22Rv1 (cell line): ENCODE measurements around the gene OOSP4B.
"Not testable (repeated sequence)": the region's sequence is repeated elsewhere in the genome, so short reads cannot be mapped to it uniquely, and the experiment has no call there.

Experiments used
- H3K27ac ChIP-seq: fragments of 450-650 bp; 2 replicates; pipeline ENCODE4 v1.5.1; 2017
- CTCF ChIP-seq: fragments of 450-650 bp; IDR thresholded peaks from 2 replicates; pipeline ENCODE4 v1.5.1; 2017; ENCODE audit warnings: mild to moderate bottlenecking
- ZFX ChIP-seq: fragments of 450-650 bp; IDR thresholded peaks from 2 replicates; pipeline ENCODE4 v1.6.1; 2017; ENCODE audit warnings: antibody characterized with exemption, borderline replicate concordance

The OOSP4B gene

DNA sequence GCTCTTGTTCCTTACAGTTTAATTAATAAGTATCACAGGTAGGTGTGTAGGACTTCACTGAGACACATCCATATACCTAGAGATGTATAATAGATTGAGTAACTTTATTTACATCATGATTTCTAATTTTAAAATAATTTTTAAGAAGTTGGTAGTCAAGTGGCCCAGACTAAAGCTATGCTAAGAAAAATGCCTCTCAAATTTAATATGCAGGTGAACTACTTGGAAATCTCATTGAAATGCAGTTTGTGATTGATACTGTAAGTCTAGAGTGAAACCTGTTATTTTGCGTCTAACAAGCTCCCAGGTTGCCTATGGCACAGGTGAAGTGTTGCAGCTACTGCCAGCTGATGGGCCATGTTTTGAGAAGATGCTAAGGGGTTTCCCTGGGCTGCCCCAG is at the start of gene OOSP4B:
Gene OOSP4B, plus strand, starts transcription at position 301 of the 400 bp plus-strand sequence.
- TF ChIP-seq CTCF (no peak), ZFX (no peak)
- H3K27ac ChIP-seq: no peak within 1 kb of the TSS

DNA sequence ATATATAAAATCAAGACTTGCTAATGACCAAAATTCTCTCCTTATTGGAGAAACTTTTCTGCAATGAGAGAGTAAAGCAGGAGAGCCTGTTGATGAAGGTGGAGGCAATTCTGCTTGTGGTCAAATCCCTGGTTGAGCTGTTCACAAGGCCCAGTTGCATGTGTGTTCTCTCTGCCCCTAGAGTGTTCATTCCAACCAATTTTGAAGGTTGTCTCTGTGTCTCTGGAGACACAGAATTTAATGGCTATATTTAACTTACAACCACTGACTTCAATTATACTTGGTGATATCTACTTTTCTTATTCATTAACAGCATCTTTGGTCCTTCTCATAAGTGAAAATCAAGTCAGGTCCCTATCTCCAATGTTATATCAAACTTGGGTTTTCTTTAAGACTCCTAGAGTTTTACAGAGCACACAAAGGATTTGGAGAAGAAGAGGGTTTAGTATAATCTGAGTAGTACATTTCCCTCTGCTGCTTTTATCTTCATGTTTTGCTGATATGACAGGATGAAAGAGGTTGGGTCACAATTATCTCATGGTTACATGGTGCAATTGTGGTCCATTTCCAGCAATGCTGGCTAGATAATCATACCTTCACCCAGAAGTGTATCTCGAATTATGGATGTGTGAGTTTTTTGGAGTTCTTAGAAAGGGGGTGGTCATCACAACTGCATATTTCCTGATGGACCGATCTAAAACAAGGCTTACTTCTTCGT is 49.1 kb upstream of the OOSP4B start:
- no peak overlapping the region for H3K27ac ChIP-seq
- TF ChIP-seq CTCF: no peak
- no peak for TF ChIP-seq ZFX

DNA sequence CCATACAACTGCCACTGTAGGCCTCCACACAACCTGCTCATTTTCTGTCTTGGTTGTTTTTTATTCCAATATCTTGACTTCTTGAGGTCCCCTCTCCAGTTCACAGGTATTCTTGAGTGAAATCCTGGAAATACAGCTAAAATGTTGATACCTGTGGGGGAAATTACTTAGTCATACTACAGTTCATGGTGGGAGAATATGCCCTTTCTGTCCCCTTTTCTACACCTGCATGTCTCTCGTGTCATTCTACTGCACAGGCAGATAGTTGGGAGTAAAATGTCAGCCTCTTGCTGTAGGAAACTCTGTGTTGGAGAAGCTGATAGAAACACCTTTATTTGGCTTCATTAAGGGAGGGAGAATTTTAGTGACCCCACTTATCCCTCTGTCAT is 48.6 kb upstream of the OOSP4B start:
- H3K27ac ChIP-seq: no peak overlapping the region
- no peak for TF ChIP-seq CTCF
- no peak for TF ChIP-seq ZFX

DNA sequence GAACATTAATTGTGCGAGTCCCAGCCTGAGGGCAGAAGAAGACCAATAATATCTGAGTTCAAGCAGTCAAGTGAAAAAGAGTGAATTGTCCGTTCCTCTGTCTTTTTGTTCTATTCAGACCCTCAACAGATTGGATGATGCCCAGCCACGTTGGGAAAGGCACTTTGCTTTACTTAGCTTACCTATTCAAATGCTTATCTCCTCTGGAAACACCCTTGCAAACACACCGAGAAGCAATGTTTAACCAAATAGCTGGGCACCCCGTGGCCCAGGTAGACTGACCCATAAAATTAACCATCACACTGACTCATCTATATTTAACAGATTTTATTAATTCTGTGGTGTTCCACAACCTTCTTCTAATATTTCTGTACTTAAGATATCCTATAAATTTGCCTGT is 43.9 kb upstream of the OOSP4B start:
- TF ChIP-seq CTCF (no peak), ZFX (no peak)
- H3K27ac ChIP-seq: no peak overlapping the region

DNA sequence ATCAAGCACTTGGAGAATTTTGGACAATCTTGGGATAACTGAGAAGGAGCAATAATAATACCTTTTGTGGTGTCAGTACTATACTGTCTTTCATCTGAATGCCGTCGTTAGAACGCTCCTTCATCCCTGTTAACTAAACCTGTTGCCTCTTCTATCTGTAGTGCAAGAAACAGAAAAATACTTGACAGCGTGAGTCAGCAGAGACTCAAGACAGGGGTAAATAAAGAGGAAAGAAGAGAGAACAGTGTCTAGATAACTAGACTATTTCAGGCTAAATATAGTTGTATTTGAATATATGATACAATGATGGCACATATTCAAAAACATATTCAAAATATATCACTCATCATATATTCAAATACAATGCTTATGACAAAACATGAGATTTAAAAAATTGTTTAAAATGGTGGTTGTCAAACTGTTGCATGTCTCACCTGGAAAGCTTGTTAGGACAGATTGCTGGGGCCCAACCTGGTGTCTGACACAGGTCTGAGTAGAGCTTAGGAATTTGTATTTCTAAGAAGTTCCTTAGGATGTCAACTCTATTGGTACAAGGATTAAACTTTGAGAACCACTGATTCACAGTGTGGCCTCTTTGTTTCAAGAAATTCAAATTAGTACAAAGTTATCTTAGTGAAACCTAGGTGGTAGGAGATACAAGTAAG is 35.7 kb upstream of the OOSP4B start:
- H3K27ac ChIP-seq: no peak overlapping the region
- no peak for TF ChIP-seq ZFX
- TF ChIP-seq CTCF: no peak

DNA sequence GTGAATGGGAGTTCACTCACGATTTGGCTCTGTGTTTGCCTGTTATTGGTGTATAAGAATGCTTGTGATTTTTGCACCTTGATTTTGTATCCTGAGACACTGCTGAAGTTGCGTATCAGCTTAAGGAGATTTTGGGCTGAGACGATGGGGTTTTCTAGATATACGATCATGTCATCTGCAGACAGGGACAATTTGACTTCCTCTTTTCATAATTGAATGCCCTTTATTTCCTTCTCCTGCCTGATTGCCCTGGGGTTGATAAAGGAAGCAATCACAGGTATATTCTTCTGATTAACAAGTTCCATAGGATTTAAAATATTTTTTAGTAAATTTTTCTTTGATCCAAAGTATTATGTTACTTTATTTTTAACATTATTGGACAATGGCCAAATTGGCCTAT is 34.9 kb upstream of the OOSP4B start:
- H3K27ac ChIP-seq: not testable (repeated sequence)

DNA sequence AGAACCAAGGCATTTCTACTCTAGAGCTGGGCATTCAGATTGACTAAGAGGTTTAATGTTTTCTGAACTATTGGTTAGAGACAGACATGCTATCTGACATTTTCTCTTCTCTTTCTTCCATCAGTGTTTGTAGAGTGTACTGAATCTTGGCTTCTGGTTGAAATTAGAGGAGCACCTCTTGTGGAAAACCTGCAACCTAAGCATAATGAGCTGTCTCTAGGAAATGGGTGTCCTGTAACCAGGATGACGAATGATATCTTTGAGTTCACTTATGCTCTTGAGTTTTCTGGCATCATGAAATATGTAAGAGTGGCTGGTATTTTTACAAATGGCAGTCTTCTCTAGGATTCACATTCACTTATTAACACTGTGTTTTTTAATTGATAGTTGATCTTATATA is 33.8 kb upstream of the OOSP4B start:
- H3K27ac ChIP-seq: no peak overlapping the region
- TF ChIP-seq CTCF (no peak), ZFX (no peak)
